Glutamatergic neuron (in vitro differentiated cells): Measurements from ENCODE around the gene CRYGS. TPM values are rescaled to one million over a fixed set of nuclear protein-coding genes. Genes with fewer than 3 reads are reported as not detected.

Experiments
- DNase-seq: peaks from one replicate; pipeline ENCODE4 v3.0.0; 2022
- H3K27ac Mint-ChIP-seq: one replicate; pipeline ENCODE4 v1.8.0; 2020; ENCODE audit warnings: mild to moderate bottlenecking, mixed read lengths, inconsistent platforms; ENCODE audit not compliant: unreplicated experiment
- H3K27me3 Mint-ChIP-seq: one replicate; pipeline ENCODE4 v1.8.0; 2020; ENCODE audit warnings: mild to moderate bottlenecking, moderate library complexity, mixed read lengths, inconsistent platforms; ENCODE audit not compliant: unreplicated experiment
- H3K36me3 Mint-ChIP-seq: one replicate; pipeline ENCODE4 v1.8.0; 2020; ENCODE audit warnings: mild to moderate bottlenecking, mixed read lengths, inconsistent platforms; ENCODE audit not compliant: unreplicated experiment
- H3K4me1 Mint-ChIP-seq: one replicate; pipeline ENCODE4 v1.8.0; 2020; ENCODE audit warnings: mild to moderate bottlenecking, low read depth, mixed read lengths, inconsistent platforms; ENCODE audit not compliant: unreplicated experiment
- H3K4me3 Mint-ChIP-seq: one replicate; pipeline ENCODE4 v1.8.0; 2020; ENCODE audit warnings: mild to moderate bottlenecking, mixed read lengths, inconsistent platforms; ENCODE audit not compliant: unreplicated experiment
- H3K9me3 Mint-ChIP-seq: one replicate; pipeline ENCODE4 v1.8.0; 2020; ENCODE audit warnings: mild to moderate bottlenecking, moderate library complexity, mixed read lengths, inconsistent platforms; ENCODE audit not compliant: unreplicated experiment
- total RNA-seq: library from RNA; stranded (reverse); fragmentation: NEBNext Ultra II Directional; extraction: Animal tissue kit (Norgen Biotek cat#: 25700); gene quantifications from one replicate; pipeline ENCODE4 v1.2.1, GENCODE V29; 2021; ENCODE audit not compliant: unreplicated experiment
- TF ChIP-seq, protein P1 (sequence below): fragments of 200-600 bp; sonication (generic); IDR thresholded peaks from one replicate; pipeline ENCODE4 v1.5.0; 2021; ENCODE audit not compliant: partially characterized antibody, unreplicated experiment

The CRYGS gene
- total RNA-seq, 1 donor from 2014 or later = 3.7 TPM

GRCh38 chr3:186523434-186523833, 20.7 kb downstream of the CRYGS start:
- H3K27me3 Mint-ChIP-seq = peaks cover 12% of the 10 kb centered on the region
- no peak for DNase-seq
- H3K27ac Mint-ChIP-seq = no peak overlapping the region

DNA sequence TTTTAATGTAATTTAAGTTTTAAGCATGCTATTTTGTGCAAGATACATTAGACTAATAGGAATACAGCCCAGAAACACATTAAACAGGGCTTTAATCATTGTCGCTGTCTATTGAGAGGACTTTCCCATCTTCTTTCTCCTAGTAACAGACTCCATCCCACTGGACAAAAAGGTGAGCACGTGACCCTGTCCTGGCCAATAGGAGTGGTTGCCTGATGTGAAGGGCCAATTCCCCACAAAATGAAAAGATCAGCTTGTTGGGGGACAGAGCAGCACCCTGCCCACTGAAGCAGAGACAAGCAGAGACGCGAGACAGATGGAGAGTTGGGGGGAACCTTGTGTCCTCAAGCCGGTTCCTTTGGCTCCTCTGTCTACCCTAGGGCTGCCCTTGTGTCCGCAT, 21.2 kb downstream of the CRYGS start:
- no peak for DNase-seq
- Mint-ChIP-seq H3K36me3 (peaks cover 5% of the 10 kb centered on the region), H3K27ac (no peak overlapping the region), H3K9me3 (peaks cover 5% of the 10 kb centered on the region), H3K27me3 (peaks cover 12% of the 10 kb centered on the region), H3K4me3 (no peak overlapping the region), H3K4me1 (peaks cover 14% of the 10 kb centered on the region)
- TF ChIP-seq, protein P1, sequence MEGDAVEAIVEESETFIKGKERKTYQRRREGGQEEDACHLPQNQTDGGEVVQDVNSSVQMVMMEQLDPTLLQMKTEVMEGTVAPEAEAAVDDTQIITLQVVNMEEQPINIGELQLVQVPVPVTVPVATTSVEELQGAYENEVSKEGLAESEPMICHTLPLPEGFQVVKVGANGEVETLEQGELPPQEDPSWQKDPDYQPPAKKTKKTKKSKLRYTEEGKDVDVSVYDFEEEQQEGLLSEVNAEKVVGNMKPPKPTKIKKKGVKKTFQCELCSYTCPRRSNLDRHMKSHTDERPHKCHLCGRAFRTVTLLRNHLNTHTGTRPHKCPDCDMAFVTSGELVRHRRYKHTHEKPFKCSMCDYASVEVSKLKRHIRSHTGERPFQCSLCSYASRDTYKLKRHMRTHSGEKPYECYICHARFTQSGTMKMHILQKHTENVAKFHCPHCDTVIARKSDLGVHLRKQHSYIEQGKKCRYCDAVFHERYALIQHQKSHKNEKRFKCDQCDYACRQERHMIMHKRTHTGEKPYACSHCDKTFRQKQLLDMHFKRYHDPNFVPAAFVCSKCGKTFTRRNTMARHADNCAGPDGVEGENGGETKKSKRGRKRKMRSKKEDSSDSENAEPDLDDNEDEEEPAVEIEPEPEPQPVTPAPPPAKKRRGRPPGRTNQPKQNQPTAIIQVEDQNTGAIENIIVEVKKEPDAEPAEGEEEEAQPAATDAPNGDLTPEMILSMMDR = no peak

More at GRCh38 chr3:186523434-186523833, 20.7 kb downstream of the CRYGS start:
- Mint-ChIP-seq H3K9me3 (peaks cover 7% of the 10 kb centered on the region), H3K4me1 (peaks cover 14% of the 10 kb centered on the region), H3K36me3 (peaks cover 5% of the 10 kb centered on the region), H3K4me3 (no peak overlapping the region)
- TF ChIP-seq, protein P1 = no peak

DNA sequence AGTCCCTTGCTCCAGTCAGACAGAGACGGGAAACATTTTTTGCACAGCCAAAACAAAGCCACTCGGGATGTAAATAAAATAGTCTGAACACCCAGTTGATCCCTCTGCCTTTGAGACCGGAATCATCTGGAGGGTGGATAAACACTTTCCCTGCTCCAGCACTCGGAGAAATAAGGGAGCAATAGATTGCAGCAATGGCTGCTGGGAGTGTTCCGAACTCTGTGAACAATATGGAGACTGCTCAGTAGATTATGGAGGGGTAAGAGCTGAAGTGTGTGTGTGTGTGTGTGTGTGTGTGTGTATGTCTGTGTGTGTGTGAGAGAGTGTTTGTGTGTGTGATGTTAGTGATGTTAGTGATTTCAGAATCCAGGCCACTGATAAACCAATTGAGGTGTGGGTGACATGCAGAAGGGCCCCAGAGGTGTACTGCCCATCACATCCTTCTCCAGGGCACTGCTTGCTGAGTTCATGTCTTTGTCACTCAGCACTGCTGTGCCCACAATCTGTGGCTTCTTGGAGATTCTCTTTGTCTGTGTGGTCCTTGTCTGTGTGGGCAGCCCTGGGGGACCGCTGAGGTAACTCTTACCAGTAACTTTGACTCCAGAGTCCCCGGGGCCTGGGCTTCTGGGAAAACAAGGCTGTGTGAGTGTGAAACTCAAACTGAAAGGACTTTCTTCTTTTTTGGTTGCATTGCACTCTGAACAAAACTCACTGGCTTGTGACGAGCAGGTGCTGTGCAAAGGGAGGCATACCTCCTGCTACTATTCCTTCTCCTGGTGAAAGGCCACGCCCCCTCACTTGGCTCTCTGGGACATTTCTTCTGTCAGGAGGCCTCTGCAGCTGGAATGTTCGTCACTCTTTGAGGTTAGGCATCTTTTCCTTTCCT, 23.0 kb downstream of the CRYGS start:
- Mint-ChIP-seq H3K4me3 (no peak overlapping the region), H3K4me1 (peaks cover 13% of the 10 kb centered on the region), H3K27me3 (peaks cover 8% of the 10 kb centered on the region), H3K36me3 (no peaks in the 10 kb centered on the region), H3K27ac (no peak overlapping the region), H3K9me3 (peaks cover 2% of the 10 kb centered on the region)
- TF ChIP-seq, protein P1 = no peak
- DNase-seq = no peak

GRCh38 chr3:186520431-186520830, 23.7 kb downstream of the CRYGS start:
- peaks cover 11% of the 10 kb centered on the region for H3K4me1 Mint-ChIP-seq
- no peak overlapping the region for H3K27ac Mint-ChIP-seq
- H3K27me3 Mint-ChIP-seq = peaks cover 7% of the 10 kb centered on the region
- no peaks in the 10 kb centered on the region for H3K36me3 Mint-ChIP-seq
- H3K9me3 Mint-ChIP-seq = peaks cover 2% of the 10 kb centered on the region
- TF ChIP-seq, protein P1 = no peak
- no peak for DNase-seq
- H3K4me3 Mint-ChIP-seq = no peak overlapping the region

DNA sequence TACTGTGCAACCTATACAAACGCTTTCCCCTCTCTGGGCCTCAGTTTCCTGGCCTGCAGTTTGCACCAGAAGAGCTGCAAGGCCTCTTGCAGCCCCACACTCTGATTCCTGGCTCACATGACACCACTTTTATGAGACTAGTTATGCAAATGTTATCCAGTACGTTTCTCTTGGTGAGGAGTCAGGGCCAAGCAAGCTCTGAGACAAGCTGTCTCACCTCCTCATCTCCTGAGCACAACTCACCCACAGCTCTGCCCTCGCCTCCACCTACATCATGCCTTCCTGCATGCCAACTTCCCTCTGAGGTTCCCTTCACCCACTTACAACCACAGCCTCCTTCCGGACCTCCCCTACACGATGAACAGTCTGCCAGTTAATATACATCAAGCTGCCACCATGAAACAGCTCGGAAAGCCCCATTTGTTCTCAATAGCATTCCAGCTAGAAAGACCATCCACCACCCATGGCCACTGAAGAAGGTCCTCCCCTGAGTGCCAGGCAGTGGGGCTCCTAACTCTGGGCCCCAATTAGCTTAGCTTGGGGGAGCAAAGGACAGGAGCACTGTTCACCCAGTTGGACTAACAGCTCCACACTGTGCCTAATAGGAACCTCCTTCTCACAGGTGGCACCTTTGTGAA, 25.0 kb downstream of the CRYGS start:
- H3K27ac Mint-ChIP-seq = peak overlapping the region; percentile 39

More for the DNA sequence above, 25.0 kb downstream of the CRYGS start:
- Mint-ChIP-seq H3K4me3 (no peak overlapping the region), H3K4me1 (peaks cover 11% of the 10 kb centered on the region), H3K36me3 (no peaks in the 10 kb centered on the region), H3K9me3 (peaks cover 2% of the 10 kb centered on the region), H3K27me3 (peaks cover 5% of the 10 kb centered on the region)
- TF ChIP-seq, protein P1 = no peak
- no peak for DNase-seq
